GM21723 (cell line): ENCODE measurements around the gene TBC1D7.

Experiments used
- ATAC-seq: cut with Tn5 transposase; IDR thresholded peaks from one replicate; pipeline ENCODE4 v1.9.1; 2021; ENCODE audit warnings: mild to moderate bottlenecking, moderate library complexity; ENCODE audit not compliant: unreplicated experiment

Gene TBC1D7

GRCh38 chr6:13296536-13296997 lies 31.8 kb downstream of the TBC1D7 start:
- ATAC-seq, result no peak

GRCh38 chr6:13295576-13295975 lies 32.8 kb downstream of the TBC1D7 start:
- ATAC-seq, result no peak

GRCh38 chr6:13294499-13295069 lies 33.8 kb downstream of the TBC1D7 start:
- ATAC-seq, result no peak

DNA sequence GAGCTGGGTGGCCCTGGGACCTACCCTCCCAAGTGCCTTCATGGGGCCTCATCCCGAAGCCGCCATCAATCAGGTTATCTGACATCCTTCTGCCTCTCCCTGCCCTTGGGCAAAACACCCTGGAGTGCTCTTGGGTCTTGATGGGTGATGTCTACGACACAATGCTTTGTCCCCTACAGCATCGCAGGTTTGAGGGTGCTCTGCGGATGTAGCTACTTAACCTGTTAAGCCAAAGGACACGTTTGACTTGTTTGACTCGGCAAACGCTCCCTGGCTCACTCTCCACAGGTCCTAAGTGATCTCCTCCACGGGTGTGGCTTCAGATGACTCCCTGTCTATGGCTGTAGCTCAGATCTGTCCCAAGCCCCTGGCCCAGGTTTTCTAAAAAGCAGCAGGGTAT lies 35.6 kb downstream of the TBC1D7 start:
- ATAC-seq, result no peak

GRCh38 chr6:13290335-13290734 lies 38.0 kb downstream of the TBC1D7 start:
- no peak for ATAC-seq

DNA sequence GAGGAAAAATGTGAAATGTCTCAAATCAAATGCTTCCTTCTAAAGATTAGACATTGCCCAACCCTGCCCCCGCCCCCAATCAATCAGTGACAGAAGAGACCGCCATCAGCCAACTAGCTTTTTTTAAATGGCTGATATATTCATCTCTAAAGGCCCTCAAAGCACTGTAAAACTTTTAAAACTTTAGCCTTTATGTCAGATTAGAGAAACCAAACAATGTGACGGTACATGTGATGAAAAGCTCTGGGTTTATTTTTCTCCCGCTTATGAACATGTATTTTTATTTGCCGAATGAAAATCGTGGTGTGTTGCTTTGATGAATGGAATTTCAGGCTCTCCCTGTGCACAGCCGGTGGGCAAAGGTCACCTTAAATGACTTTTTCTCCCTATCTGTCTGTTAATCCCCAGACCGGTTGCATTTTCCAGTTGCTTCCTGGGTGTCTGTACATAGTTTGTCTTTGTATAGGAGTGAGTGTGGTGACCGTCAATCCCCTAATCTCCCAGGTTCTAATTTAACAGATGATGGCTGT lies 38.5 kb downstream of the TBC1D7 start:
- no peak for ATAC-seq

DNA sequence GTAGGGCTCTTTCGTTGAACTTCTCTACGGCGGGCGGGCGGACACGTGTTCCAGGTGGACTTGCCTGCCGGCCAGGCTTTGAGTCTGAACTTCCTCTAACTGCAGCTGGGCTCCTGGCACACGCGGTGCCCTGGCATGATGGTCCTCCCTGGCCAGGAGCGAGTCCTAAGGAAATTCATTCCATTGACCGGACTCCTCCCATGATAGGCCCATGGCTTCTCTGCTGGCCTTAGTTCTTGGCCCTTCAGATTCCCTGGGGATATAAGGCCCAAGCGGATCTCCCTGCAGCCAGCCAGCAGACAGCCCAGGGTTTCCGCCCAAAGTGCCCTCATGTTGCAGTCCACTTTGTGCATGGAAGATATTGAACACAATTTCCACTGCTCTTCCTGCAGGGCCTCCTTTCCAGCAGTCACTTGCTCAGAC lies 39.4 kb downstream of the TBC1D7 start:
- no peak for ATAC-seq

- ATAC-seq, result no peak
Measured at GRCh38 chr6:13288481-13288880, 39.9 kb downstream of the TBC1D7 start.

DNA sequence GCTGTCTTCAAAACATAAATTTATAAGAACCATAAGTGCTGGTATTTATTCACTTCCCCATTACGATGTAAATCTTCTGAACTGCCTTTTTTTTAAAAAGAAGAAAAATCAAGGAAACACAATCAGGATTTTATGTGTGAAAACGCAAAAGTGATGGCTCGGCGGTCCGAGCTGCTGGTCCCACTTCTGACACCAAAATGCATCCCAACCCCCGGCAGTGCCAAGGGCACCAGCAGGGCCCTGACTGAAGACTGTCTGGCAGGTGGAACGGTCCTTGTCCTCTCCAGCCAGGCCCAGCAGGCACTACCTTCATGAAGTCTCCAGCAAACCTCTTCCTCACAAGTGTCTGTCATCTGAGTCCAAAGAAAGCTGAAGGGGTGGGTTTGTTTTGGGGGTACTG lies 41.2 kb downstream of the TBC1D7 start:
- ATAC-seq, result no peak

- peak; percentile 57 for ATAC-seq
Measured at GRCh38 chr6:13286181-13286580, 42.2 kb downstream of the TBC1D7 start.

DNA sequence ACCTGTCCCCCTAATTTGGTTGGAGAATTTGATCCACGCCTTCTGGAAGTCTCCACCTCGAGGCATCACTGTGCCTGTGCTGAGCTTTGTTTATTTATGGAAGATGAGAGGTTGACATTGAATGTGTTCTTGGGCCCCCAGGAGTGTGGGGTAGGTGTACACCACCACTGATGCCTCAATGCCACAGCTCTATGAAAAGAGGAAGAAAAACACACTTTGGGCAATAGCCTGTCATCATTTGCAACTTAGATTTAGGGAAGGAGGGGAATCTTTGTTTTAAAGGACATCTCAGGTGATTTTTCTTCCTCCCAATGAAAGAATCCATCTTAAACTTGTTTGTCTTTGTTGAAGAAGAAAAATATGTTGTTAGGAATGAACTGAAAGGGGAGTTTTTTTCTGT lies 42.6 kb downstream of the TBC1D7 start:
- no peak for ATAC-seq

DNA sequence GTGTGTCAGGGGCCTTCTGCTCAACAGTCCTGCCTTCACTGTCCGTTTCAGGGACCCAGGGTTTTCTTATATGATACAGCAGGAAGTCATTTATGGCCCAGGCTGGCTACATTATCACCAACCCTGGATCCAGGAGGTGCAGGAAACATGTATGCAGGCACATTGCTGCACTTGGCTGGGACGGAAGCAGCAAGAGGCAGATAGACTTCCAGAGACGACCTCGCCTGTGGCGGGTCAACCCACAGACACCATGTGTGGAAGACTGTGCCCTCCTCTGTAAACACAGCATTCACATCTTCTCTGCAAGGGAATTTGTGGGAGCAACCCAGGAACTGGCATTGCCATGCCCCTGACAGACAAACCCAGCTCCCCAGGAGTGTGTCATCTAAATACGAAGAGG lies 43.7 kb downstream of the TBC1D7 start:
- ATAC-seq, result no peak

GRCh38 chr6:13283331-13283730 lies 45.0 kb downstream of the TBC1D7 start:
- no peak for ATAC-seq

- no peak for ATAC-seq
Measured at GRCh38 chr6:13282393-13283069, 45.8 kb downstream of the TBC1D7 start.

DNA sequence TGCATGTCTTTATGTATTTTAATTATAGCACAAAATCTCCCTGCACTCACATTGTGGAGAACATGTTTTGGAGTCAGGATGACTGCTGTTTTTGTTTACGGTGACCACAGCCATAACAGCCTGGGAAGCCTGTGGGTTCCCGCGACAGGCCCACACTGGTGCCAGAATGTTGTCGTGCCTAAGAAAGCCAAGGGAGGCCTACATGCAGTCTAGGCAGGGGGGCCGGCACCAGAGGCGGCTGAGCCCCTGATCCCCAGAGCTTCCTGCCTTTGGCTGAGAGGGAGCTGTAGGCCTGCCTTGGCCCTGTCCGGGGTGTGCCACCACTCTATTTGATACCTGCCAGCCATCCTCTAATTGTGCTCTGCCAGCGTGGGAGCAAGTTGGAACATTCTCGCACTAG lies 46.7 kb downstream of the TBC1D7 start:
- ATAC-seq, result no peak

DNA sequence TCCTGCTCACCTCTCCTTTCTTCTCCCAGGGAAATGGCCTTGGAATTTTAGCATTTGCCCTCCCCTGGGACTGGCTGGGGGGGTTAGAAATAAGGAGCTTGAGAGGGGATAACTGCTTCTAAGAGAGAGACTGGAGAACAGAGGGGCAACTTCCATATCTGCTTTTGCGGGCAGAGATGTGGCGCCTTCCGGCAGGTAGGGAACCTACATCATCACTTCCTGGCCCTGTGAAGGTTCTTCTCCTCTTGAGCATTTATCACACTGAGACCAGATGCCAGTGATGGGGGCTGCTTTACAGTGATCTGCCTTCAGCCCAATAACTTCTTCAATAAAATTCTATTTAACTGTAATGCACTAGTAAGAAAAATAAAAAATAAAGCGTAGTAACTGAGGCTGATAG lies 48.1 kb downstream of the TBC1D7 start:
- no peak for ATAC-seq

DNA sequence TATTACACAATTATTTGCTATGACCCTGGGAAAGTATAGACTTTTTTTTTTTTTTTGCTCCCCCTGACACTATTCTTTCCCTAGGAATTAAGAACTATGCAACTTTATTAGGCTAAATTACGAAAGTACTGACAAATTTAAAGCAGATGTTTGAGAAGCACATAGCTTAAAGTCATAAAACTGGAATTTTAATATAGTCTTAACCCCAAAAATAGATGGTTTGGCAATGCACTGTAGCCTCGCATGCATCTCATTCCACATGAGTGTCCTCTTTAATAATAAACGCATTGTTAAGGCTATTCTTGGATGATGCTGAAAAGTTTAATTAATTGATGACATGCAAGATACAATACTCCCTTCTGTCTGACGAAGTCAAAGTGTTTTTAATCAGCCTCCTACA lies 49.3 kb downstream of the TBC1D7 start:
- no peak for ATAC-seq

- ATAC-seq, result no peak
Measured at GRCh38 chr6:13278164-13278563, 50.2 kb downstream of the TBC1D7 start.

DNA sequence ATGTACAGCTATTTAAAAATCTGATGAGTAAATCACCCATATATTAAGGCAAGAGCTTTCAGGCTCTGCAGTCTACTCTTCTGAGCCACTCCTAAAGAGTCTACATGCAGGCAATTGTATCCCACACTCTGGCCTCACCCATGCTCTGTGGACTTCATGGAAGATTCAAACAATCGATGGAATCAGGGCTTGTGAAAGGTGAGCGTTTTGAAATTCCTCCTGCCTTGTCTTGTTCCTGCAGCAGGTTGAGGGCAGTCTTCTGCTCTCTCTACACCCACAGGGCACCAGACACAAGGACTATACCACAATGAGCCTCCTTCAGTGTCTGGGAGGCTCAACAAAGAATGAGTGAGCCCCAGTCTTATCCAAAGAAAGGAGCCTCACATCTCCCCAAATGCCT lies 51.1 kb downstream of the TBC1D7 start:
- no peak for ATAC-seq

DNA sequence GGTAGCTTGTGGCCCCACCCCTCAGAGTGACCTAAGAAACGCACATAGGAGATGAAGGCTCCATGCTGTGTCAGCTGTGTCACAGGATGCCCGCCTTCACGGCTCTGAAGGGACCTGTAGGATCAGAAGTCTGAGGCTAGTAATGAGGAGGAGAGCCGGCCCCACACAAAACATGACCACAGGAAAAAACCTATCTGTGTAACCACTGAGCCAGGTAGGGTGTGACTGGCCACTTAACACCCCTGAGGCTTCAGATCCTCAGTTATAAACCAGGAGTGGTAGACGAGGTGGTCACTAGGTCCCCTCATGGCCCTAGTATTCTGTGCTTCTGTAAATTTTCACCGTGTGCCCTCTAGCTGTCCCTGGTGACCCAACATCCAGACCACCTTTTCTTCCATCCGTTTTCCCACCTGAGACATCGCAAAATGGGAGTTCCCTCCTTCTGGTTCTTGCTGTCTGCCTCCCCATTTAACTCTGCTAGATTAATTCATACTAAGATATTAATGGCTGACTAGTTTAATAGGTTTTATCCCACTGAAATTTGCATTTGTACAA lies 52.8 kb downstream of the TBC1D7 start:
- no peak for ATAC-seq

DNA sequence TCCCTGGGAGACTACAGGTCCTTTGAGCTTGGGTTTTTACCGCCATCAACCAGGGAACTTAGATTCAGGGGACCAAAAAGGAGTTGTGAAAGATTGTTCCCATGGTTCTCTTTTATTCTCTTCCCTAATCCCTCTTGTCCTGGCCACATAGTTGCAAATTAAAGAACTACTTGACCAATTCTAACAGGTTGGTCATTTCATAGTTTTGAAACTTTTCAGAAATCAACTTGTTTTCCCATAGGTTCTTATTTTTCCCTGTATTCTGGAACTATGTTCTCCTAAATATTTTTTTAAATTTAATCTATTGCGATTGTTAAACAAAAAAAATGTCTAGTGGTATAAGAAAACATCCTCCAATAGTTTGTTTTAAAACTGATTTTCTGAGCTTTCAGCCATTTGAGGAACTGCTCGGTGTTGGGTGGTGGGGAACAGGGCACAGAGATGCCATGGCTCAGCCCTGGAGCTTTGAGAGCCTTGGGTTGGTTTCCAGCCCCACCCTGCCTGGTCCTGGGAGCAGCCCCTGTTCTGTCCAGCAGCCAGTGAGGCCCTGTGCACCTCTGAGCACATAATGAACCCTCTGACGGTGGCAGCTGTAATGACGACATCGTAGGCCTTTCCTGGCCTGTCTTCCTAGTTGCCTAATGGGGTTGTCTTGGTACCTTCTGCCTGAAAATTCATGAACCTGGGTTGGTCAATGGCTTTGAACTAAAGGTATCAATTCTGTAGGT lies 53.5 kb downstream of the TBC1D7 start:
- no peak for ATAC-seq
